Bronchial epithelial cell (primary cell): Measurements from ENCODE around the gene UFSP2. TPM values are rescaled to one million over a fixed set of nuclear protein-coding genes. Genes with fewer than 3 reads are reported as not detected.

ENCODE experiments used
- DNase-seq: peaks from one replicate; pipeline ENCODE4 v3.0.0-alpha.2; 2010; ENCODE audit warnings: low read depth
- FAIRE-seq: peaks from 2 replicates; lab custom pipeline; 2011; peaks lifted over from hg19 to GRCh38; lab: Jason Lieb, UNC
- H3K27me3 ChIP-seq: 2 replicates; pipeline ENCODE4 v1.5.1; 2011; ENCODE audit warnings: low read length; ENCODE audit not compliant: control insufficient read depth, insufficient read depth
- H3K36me3 ChIP-seq: 2 replicates; pipeline ENCODE4 v1.5.1; 2011; ENCODE audit warnings: low read length; ENCODE audit not compliant: control insufficient read depth, insufficient read depth
- H3K4me3 ChIP-seq: 2 replicates; pipeline ENCODE4 v1.5.1; 2011; ENCODE audit warnings: mild to moderate bottlenecking, low read depth, low read length, control low read depth
- total RNA-seq: library from RNA; depleted of rRNA; stranded (reverse); fragments of >200 nt; gene quantifications from 2 replicates; pipeline ENCODE4 v1.2.1, GENCODE V29; 2014
- TF ChIP-seq, protein P1 (sequence below): IDR thresholded peaks from 2 replicates; pipeline ENCODE4 v1.5.1; 2011; ENCODE audit warnings: mild to moderate bottlenecking, moderate library complexity, low read length, control low read depth, inconsistent platforms; ENCODE audit not compliant: insufficient read depth, severe bottlenecking

UFSP2 gene
- total RNA-seq, 1 donor from 2014 or later = 29.2 TPM

DNA sequence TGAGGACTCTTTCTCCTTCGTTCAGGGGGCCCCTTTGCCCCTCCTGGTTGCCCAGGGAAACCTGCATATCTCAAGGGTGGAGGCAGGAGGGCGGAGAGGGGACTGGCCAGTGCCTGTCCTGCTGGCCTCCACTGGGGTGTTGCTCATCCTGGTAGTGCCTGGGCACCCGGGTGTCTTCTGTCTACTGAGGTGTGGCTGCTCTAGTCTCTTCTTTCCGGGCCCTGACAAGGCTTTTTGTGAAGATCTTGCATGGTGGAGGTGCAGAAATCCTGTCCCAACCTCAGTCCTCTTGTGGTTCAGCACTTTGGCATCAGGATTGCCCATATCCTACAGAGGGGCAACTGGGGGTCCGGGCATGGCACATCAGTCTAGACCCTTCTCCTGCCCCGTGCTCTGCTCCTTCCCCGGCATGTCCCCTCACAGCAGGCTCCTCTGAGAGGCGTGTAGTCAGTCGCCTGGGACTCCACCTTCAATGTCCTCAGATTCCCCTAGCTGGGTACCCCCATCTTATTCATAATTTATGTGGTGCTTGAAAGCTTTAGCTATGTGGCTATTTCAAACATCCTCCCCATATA lies 43.9 kb upstream of the UFSP2 start:
- Histone ChIP-seq H3K27me3 (peaks cover 11% of the 10 kb centered on the region), H3K4me3 (no peak overlapping the region), H3K36me3 (no peaks in the 10 kb centered on the region)
- TF ChIP-seq, protein P1, sequence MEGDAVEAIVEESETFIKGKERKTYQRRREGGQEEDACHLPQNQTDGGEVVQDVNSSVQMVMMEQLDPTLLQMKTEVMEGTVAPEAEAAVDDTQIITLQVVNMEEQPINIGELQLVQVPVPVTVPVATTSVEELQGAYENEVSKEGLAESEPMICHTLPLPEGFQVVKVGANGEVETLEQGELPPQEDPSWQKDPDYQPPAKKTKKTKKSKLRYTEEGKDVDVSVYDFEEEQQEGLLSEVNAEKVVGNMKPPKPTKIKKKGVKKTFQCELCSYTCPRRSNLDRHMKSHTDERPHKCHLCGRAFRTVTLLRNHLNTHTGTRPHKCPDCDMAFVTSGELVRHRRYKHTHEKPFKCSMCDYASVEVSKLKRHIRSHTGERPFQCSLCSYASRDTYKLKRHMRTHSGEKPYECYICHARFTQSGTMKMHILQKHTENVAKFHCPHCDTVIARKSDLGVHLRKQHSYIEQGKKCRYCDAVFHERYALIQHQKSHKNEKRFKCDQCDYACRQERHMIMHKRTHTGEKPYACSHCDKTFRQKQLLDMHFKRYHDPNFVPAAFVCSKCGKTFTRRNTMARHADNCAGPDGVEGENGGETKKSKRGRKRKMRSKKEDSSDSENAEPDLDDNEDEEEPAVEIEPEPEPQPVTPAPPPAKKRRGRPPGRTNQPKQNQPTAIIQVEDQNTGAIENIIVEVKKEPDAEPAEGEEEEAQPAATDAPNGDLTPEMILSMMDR = no peak
- FAIRE-seq = no peak
- DNase-seq = no peak

DNA sequence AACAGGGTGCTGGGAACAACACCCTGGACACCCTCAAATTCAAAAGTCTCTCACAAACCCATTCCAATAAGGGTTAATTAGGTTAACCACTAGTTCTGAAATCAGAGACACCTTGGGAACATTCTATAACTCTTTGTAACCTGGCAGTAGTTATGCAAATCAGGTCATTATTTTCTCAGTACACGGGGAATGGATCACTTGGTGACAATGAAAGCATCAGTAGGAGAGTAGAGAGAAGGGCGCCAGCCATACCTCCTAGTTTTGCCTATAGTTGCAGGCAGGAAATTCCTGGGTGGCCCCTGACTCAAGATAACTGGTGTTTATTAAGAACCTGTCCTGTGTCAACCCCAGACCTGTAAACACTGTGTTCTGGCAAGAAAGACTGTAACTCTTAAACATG lies 43.2 kb upstream of the UFSP2 start:
- peaks cover 15% of the 10 kb centered on the region for H3K27me3 ChIP-seq
- H3K4me3 ChIP-seq = no peak overlapping the region
- no peaks in the 10 kb centered on the region for H3K36me3 ChIP-seq
- no peak for FAIRE-seq
- no peak for DNase-seq
- TF ChIP-seq, protein P1 = no peak

DNA sequence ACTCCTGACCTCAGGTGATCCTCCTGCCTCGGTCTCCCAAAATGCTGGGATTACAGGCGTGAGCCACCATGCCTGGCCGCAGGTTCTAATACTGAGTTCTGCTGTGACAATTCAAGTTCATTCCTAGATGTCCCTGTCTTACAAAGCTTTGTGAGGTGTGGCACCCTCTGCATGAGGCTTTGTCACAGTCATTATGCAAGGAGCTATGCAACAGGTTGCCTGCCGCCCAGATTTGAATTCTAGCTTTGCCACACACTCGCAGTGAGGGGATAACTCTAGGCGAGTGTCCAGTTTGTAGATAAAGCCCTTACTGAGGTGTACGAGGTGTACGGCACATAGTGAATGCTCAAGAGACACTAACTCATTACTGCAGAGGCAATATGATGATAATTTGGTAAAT lies 42.2 kb upstream of the UFSP2 start:
- H3K36me3 ChIP-seq = no peaks in the 10 kb centered on the region
- peaks cover 15% of the 10 kb centered on the region for H3K27me3 ChIP-seq
- TF ChIP-seq, protein P1 = no peak
- FAIRE-seq = no peak
- no peak for DNase-seq
- H3K4me3 ChIP-seq = no peak overlapping the region

- DNase-seq = no peak
- Histone ChIP-seq H3K27me3 (peaks cover 15% of the 10 kb centered on the region), H3K4me3 (no peak overlapping the region), H3K36me3 (no peaks in the 10 kb centered on the region)
- no peak for FAIRE-seq
- TF ChIP-seq, protein P1 = no peak
Measured at GRCh38 chr4:185467101-185467500, 41.3 kb upstream of the UFSP2 start.

DNA sequence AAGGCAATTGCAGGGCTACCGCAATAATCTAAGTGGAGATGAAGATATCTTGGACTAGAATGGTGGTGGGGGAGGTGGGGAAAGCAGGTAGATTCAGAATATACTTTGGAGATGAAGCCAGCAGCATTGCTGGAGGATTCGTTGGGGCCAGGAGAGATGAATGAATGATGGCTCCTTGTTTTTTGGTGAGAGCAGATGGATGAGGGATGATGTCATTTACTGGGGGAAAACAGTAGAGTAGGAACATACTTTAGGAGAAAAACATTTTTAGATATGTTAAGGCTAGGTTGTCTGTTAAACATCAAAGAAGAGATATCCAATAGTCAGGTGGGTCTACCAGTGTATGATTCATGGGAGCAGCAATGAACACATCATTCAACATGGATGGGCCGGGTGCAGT lies 39.9 kb upstream of the UFSP2 start:
- FAIRE-seq (no peak), DNase-seq (no peak)
- H3K4me3 ChIP-seq = no peak overlapping the region
- no peaks in the 10 kb centered on the region for H3K36me3 ChIP-seq
- TF ChIP-seq, protein P1 = no peak
- peaks cover 15% of the 10 kb centered on the region for H3K27me3 ChIP-seq

GRCh38 chr4:185464887-185465286 lies 39.1 kb upstream of the UFSP2 start:
- Histone ChIP-seq H3K27me3 (peaks cover 14% of the 10 kb centered on the region), H3K4me3 (no peak overlapping the region), H3K36me3 (no peaks in the 10 kb centered on the region)
- TF ChIP-seq, protein P1 = no peak
- FAIRE-seq = no peak
- no peak for DNase-seq
